Spleen (tissue), 11 donors: ENCODE measurements around the gene DOCK4. TPM values are rescaled to one million over a fixed set of nuclear protein-coding genes. Genes with fewer than 3 reads are reported as not detected.

ENCODE experiments used
- DNase-seq: peaks from one replicate; pipeline ENCODE4 v3.0.0-alpha.2; 2020
- H3K27ac ChIP-seq, 8 donors: fragments of 200-600 bp; sonication (generic) in 7 of 8; 1 replicate in 4 of 8; 2 replicates in 4 of 8; pipeline versions ENCODE4 v1.5.0 to v1.8.0; 2016 to 2021; ENCODE audit warnings: inconsistent platforms in 4 of 8, mild to moderate bottlenecking in 4 of 8, moderate library complexity in 1 of 8
- H3K27me3 ChIP-seq, 7 donors: fragments of 200-600 bp; sonication (generic) in 6 of 7; replicated peaks in 1 of 7; 1 replicate in 4 of 7; 2 replicates in 3 of 7; pipeline versions ENCODE4 v1.5.0 to v1.8.0; 2016 to 2021; ENCODE audit warnings: inconsistent platforms in 3 of 7, mild to moderate bottlenecking in 1 of 7
- H3K36me3 ChIP-seq, 6 donors: fragments of 200-600 bp; sonication (generic) in 5 of 6; 1 replicate in 4 of 6; 2 replicates in 2 of 6; pipeline versions ENCODE4 v1.5.0 to v1.8.0; 2016 to 2021; ENCODE audit warnings: inconsistent platforms in 2 of 6
- H3K4me1 ChIP-seq, 6 donors: fragments of 200-600 bp; sonication (generic) in 5 of 6; 1 replicate in 3 of 6; 2 replicates in 3 of 6; pipeline versions ENCODE4 v1.5.0 to v1.8.0; 2016 to 2021; ENCODE audit warnings: inconsistent platforms in 3 of 6
- H3K4me3 ChIP-seq, 8 donors: fragments of 200-600 bp; sonication (generic) in 7 of 8; 1 replicate in 4 of 8; 2 replicates in 4 of 8; pipeline versions ENCODE4 v1.5.0 to v1.8.0; 2016 to 2021; ENCODE audit warnings: inconsistent platforms in 4 of 8, mild to moderate bottlenecking in 4 of 8, moderate library complexity in 2 of 8
- H3K9me3 ChIP-seq, 8 donors: fragments of 200-600 bp; sonication (generic) in 7 of 8; 1 replicate in 4 of 8; 2 replicates in 4 of 8; pipeline versions ENCODE4 v1.5.0 to v1.8.0; 2016 to 2021; ENCODE audit warnings: inconsistent platforms in 4 of 8
- CTCF ChIP-seq, 11 experiments: fragments of 200-600 bp in 7 of 11; fragments of 450-650 bp in 4 of 11; sonication (generic) in 4 of 11; IDR thresholded peaks in 8 of 11; conservative IDR thresholded peaks in 3 of 11; 1 replicate in 7 of 11; 2 replicates in 4 of 11; pipeline versions ENCODE4 v1.4.0 to v1.8.0; 2016 to 2021; ENCODE audit warnings: antibody characterized with exemption in 11 of 11, inconsistent platforms in 4 of 11, mild to moderate bottlenecking in 1 of 11
- POLR2A ChIP-seq, 3 donors: fragments of 450-650 bp; IDR thresholded peaks; one replicate each; pipeline ENCODE4 v1.5.1; 2017; ENCODE audit warnings: antibody characterized with exemption in 3 of 3, mild to moderate bottlenecking in 1 of 3
- POLR2AphosphoS5 ChIP-seq, 3 donors: sonication (generic); formaldehyde crosslinking; IDR thresholded peaks; one replicate each; pipeline ENCODE4 v1.5.1; 2017; ENCODE audit warnings: antibody characterized with exemption in 3 of 3
- WGBS, 5 donors: extraction: QIAGEN DNeasy Blood & Tissue Kit in 3 of 5; methylation state at CpG; one replicate each; pipeline versions ENCODE4 v1.1.5 to v1.1.7; 2013 to 2018; 5-methylcytosine and 5-hydroxymethylcytosine counted together
- intact Hi-C: fragments of 100-400 bp; cut with DNase I; formaldehyde crosslinking; loops from one replicate; pipeline ENCODE4 v1.15.0; 2023; ENCODE audit warnings: low total_unique reads
- polyA plus RNA-seq, 3 donors: library from polyadenylated mRNA; stranded (reverse); fragments of 200-250 nt; gene quantifications; one replicate each; pipeline ENCODE4 v1.2.1, GENCODE V29; 2013
- total RNA-seq, 7 donors: library from RNA; depleted of rRNA in 3 of 7; stranded (reverse); fragments of >200 nt in 3 of 7; fragmentation: NEBNext Ultra II Directional in 4 of 7; extraction: Animal tissue kit (Norgen Biotek cat#: 25700) in 4 of 7; gene quantifications; one replicate each; pipeline versions ENCODE4 v1.1.0 to v1.2.1, GENCODE V29; 2016 to 2021
- donor health status: healthy with polysubstance abuse.
- donor health status: DM: no; HTN: no; CAD: no; lungs with moderate emphysema.
- donor health status: DM: no; HTN: no; CAD: no.
- donor health status: Bipolar disorder and iron deficiency.
- donor health status: healthy.
- donor health status: DM: no; HTN: no; CAD: no.
- donor health status: DM: yes; HTN: yes; CAD: no.

DOCK4 gene
- total and polyA plus RNA-seq, 10 donors, result 1.4 to 26.9 (median 14.2) TPM

- Histone ChIP-seq H3K36me3 (no peaks in the 10 kb centered on the region), H3K9me3 (no peaks in the 10 kb centered on the region), H3K27me3 (no peaks in the 10 kb centered on the region), H3K27ac (no peak overlapping the region), H3K4me1 (no peaks in the 10 kb centered on the region), H3K4me3 (no peak overlapping the region)
- no peak for DNase-seq
- WGBS, 5 donors, result 65 to 81% (median 71%) methylated on average over 2 of the region's 2 CpGs
- no peak for TF ChIP-seq POLR2A (IDR thresholded peaks at IDR 0.05)
- TF ChIP-seq POLR2AphosphoS5 (IDR thresholded peaks at IDR 0.05), result no peak
- no peak for TF ChIP-seq CTCF (IDR thresholded peaks at IDR 0.05 in 8 of 11, conservative IDR thresholded peaks at IDR 0.05 in 3 of 11)
- intact Hi-C loops, result no loop called here
Observed at GRCh38 chr7:111895049-111895448, 311.1 kb downstream of the DOCK4 start.

- 80 to 100% (median 91%) methylated on average over 1 of the region's 1 CpG for WGBS, 5 donors
- intact Hi-C loops, result no loop called here
Observed at GRCh38 chr7:111894518-111894917, 311.7 kb downstream of the DOCK4 start.

GRCh38 chr7:111893190-111893589, 313.0 kb downstream of the DOCK4 start:
- TF ChIP-seq CTCF (IDR thresholded peaks at IDR 0.05 in 8 of 11, conservative IDR thresholded peaks at IDR 0.05 in 3 of 11) (no peak), POLR2A (IDR thresholded peaks at IDR 0.05) (no peak), POLR2AphosphoS5 (IDR thresholded peaks at IDR 0.05) (no peak)
- Histone ChIP-seq H3K36me3 (no peaks in the 10 kb centered on the region), H3K27me3 (no peaks in the 10 kb centered on the region), H3K4me1 (no peaks in the 10 kb centered on the region), H3K27ac (no peak overlapping the region), H3K4me3 (no peak overlapping the region), H3K9me3 (no peaks in the 10 kb centered on the region)
- DNase-seq, result no peak
- 86 to 95% (median 90%) methylated on average over 5 of the region's 5 CpGs for WGBS, 5 donors
- intact Hi-C loops, result no loop called here

More at GRCh38 chr7:111894518-111894917, 311.7 kb downstream of the DOCK4 start:
- H3K27ac ChIP-seq, result no peak overlapping the region
- H3K36me3 ChIP-seq, result no peaks in the 10 kb centered on the region
- TF ChIP-seq CTCF (IDR thresholded peaks at IDR 0.05 in 8 of 11, conservative IDR thresholded peaks at IDR 0.05 in 3 of 11) (no peak), POLR2AphosphoS5 (IDR thresholded peaks at IDR 0.05) (no peak), POLR2A (IDR thresholded peaks at IDR 0.05) (no peak)
- no peak for DNase-seq
- no peak overlapping the region for H3K4me3 ChIP-seq
- no peaks in the 10 kb centered on the region for H3K9me3 ChIP-seq
- H3K4me1 ChIP-seq, result no peaks in the 10 kb centered on the region
- no peaks in the 10 kb centered on the region for H3K27me3 ChIP-seq

- Histone ChIP-seq H3K4me1 (no peaks in the 10 kb centered on the region), H3K4me3 (no peak overlapping the region), H3K27me3 (no peaks in the 10 kb centered on the region), H3K27ac (no peak overlapping the region), H3K36me3 (no peaks in the 10 kb centered on the region), H3K9me3 (no peaks in the 10 kb centered on the region)
- WGBS, 5 donors, result 65 to 78% (median 67%) methylated on average over 3 of the region's 3 CpGs
- DNase-seq, result no peak
- TF ChIP-seq POLR2A (IDR thresholded peaks at IDR 0.05) (no peak), CTCF (IDR thresholded peaks at IDR 0.05 in 8 of 11, conservative IDR thresholded peaks at IDR 0.05 in 3 of 11) (no peak), POLR2AphosphoS5 (IDR thresholded peaks at IDR 0.05) (no peak)
- intact Hi-C loops, result no loop called here
Observed at GRCh38 chr7:111892588-111892987, 313.6 kb downstream of the DOCK4 start.
